Breast epithelium (tissue), 4 donors: ENCODE measurements around the gene LCE2A. TPM values are rescaled to one million over a fixed set of nuclear protein-coding genes. Genes with fewer than 3 reads are reported as not detected.

Experiments used
- DNase-seq, 2 donors: peaks; one replicate each; pipeline ENCODE4 v3.0.0-alpha.2; 2019; ENCODE audit warnings: low spot score in 2 of 2
- H3K27ac ChIP-seq, 2 donors: fragments of 200-600 bp; sonication (generic) in 1 of 2; one replicate each; pipeline ENCODE4 v1.5.1; 2016 to 2019; ENCODE audit warnings: mild to moderate bottlenecking in 1 of 2
- H3K27me3 ChIP-seq, 2 donors: fragments of 200-600 bp; sonication (generic) in 1 of 2; one replicate each; pipeline versions ENCODE4 v1.5.1 to v1.6.0; 2017 to 2019; ENCODE audit warnings: control low read depth in 1 of 2, mild to moderate bottlenecking in 1 of 2
- H3K36me3 ChIP-seq: fragments of 200-600 bp; one replicate; pipeline ENCODE4 v1.5.1; 2019
- H3K4me1 ChIP-seq, 2 donors: fragments of 200-600 bp; sonication (generic); one replicate each; pipeline ENCODE4 v1.5.1; 2016 to 2019; ENCODE audit warnings: control low read depth in 1 of 2
- H3K4me3 ChIP-seq, 3 donors: fragments of 200-600 bp; sonication (generic); 1 replicate in 2 of 3; 2 replicates in 1 of 3; pipeline ENCODE4 v1.5.1; 2016 to 2019; ENCODE audit warnings: mild to moderate bottlenecking in 3 of 3, moderate library complexity in 2 of 3
- H3K9me3 ChIP-seq, 2 donors: fragments of 200-600 bp; sonication (generic) in 1 of 2; one replicate each; pipeline ENCODE4 v1.5.1; 2016 to 2019; ENCODE audit warnings: control low read depth in 1 of 2
- POLR2A ChIP-seq: fragments of 450-650 bp; IDR thresholded peaks from one replicate; pipeline ENCODE4 v1.6.1; 2016; ENCODE audit warnings: antibody characterized with exemption, mild to moderate bottlenecking, moderate library complexity
- POLR2AphosphoS5 ChIP-seq, 3 donors: sonication (generic); formaldehyde crosslinking; IDR thresholded peaks; one replicate each; pipeline ENCODE4 v1.6.1; 2017; ENCODE audit warnings: antibody characterized with exemption in 3 of 3
- intact Hi-C: fragments of 100-400 bp; cut with DNase I; formaldehyde crosslinking; loops from one replicate; pipeline ENCODE4 v1.15.1; 2023; ENCODE audit warnings: low total_unique reads
- total RNA-seq, 3 donors: library from RNA; depleted of rRNA; stranded (reverse); fragments of >200 nt; gene quantifications; one replicate each; pipeline ENCODE4 v1.1.0, GENCODE V29; 2016
- TF ChIP-seq, protein P1 (sequence below), 3 donors: fragments of 450-650 bp; IDR thresholded peaks; one replicate each; pipeline ENCODE4 v1.5.1; 2016 to 2017; ENCODE audit warnings: antibody characterized with exemption in 3 of 3, mild to moderate bottlenecking in 3 of 3, moderate library complexity in 3 of 3

Gene LCE2A
- total RNA-seq, 3 donors from 2014 or later = not detected

DNA sequence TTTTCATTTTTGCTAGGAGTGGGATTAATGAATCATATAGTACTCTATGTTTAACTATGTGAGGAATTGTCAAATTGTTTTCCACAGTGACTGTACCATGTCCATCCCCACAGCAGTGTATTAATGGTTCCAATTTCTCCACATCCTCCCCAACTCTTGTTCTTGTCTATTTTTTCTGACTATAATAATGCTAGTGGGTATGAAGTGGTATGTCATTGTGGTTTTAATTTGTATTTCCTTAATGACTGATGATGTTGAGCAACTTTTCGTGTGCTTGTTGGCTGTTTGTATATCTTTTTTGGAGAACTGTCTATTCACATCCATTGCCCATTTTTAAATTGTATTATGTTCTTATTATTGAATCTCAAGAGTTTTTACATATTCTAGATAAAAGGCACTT, 49.7 kb downstream of the LCE2A start:
- H3K4me3 ChIP-seq = no peak overlapping the region
- no peaks in the 10 kb centered on the region for H3K27me3 ChIP-seq
- intact Hi-C loops = no loop called here
- H3K27ac ChIP-seq = no peak overlapping the region
- no peak for DNase-seq
- no peaks in the 10 kb centered on the region for H3K4me1 ChIP-seq
- H3K36me3 ChIP-seq = no peaks in the 10 kb centered on the region
- H3K9me3 ChIP-seq = no peaks in the 10 kb centered on the region
- TF ChIP-seq POLR2A (no peak), POLR2AphosphoS5 (IDR thresholded peaks at IDR 0.05) (no peak)
- TF ChIP-seq, protein P1, sequence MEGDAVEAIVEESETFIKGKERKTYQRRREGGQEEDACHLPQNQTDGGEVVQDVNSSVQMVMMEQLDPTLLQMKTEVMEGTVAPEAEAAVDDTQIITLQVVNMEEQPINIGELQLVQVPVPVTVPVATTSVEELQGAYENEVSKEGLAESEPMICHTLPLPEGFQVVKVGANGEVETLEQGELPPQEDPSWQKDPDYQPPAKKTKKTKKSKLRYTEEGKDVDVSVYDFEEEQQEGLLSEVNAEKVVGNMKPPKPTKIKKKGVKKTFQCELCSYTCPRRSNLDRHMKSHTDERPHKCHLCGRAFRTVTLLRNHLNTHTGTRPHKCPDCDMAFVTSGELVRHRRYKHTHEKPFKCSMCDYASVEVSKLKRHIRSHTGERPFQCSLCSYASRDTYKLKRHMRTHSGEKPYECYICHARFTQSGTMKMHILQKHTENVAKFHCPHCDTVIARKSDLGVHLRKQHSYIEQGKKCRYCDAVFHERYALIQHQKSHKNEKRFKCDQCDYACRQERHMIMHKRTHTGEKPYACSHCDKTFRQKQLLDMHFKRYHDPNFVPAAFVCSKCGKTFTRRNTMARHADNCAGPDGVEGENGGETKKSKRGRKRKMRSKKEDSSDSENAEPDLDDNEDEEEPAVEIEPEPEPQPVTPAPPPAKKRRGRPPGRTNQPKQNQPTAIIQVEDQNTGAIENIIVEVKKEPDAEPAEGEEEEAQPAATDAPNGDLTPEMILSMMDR (IDR thresholded peaks at IDR 0.05) = no peak

Other genes with a start within 250 kb of the LCE2A start
- gene LCE5A, start 187.5 kb upstream of the LCE2A start, total RNA-seq = not detected
- not detected for gene CRCT1, start 183.9 kb upstream of the LCE2A start, total RNA-seq
- not detected for gene LCE3E, start 131.6 kb upstream of the LCE2A start, total RNA-seq
- gene LCE3D, start 117.8 kb upstream of the LCE2A start, total RNA-seq = not detected
- not detected for gene LCE3C, start 98.1 kb upstream of the LCE2A start, total RNA-seq
- not detected for gene LCE3B, start 84.5 kb upstream of the LCE2A start, total RNA-seq
- gene LCE3A, start 75.2 kb upstream of the LCE2A start, total RNA-seq = not detected
- gene LCE2D, start 35.0 kb upstream of the LCE2A start, total RNA-seq = not detected
- not detected for gene LCE2C, start 23.1 kb upstream of the LCE2A start, total RNA-seq
- not detected for gene LCE2B, start 12.2 kb upstream of the LCE2A start, total RNA-seq
- gene LCE4A, start 9.8 kb downstream of the LCE2A start, total RNA-seq = not detected
- not detected for gene KPRP, start 59.7 kb downstream of the LCE2A start, total RNA-seq
- gene LCE1F, start 76.8 kb downstream of the LCE2A start, total RNA-seq = not detected
- gene LCE1E, start 87.9 kb downstream of the LCE2A start, total RNA-seq = not detected
- gene LCE1D, start 98.4 kb downstream of the LCE2A start, total RNA-seq = not detected
- not detected for gene LCE1C, start 108.3 kb downstream of the LCE2A start, total RNA-seq
- not detected for gene LCE1B, start 113.6 kb downstream of the LCE2A start, total RNA-seq
- gene LCE1A, start 129.1 kb downstream of the LCE2A start, total RNA-seq = not detected
- not detected for gene LCE6A, start 144.5 kb downstream of the LCE2A start, total RNA-seq
- gene LCE7A, start 161.7 kb downstream of the LCE2A start, total RNA-seq = not detected
- gene SMCP, start 180.0 kb downstream of the LCE2A start, total RNA-seq = not detected
- not detected for gene IVL, start 210.2 kb downstream of the LCE2A start, total RNA-seq
- gene SPRR5, start 248.9 kb downstream of the LCE2A start, total RNA-seq = not detected